Colonic mucosa (tissue), 4 donors: ENCODE results near the gene GRXCR1. TPM values are rescaled to one million over a fixed set of nuclear protein-coding genes. Genes with fewer than 3 reads are reported as not detected.

ENCODE experiments used
- DNase-seq: peaks from one replicate; pipeline ENCODE4 v3.0.0-alpha.2; 2020
- H3K27ac ChIP-seq: fragments of 200-600 bp; one replicate; pipeline ENCODE4 v1.8.0; 2021
- H3K27me3 ChIP-seq: fragments of 200-600 bp; one replicate; pipeline ENCODE4 v1.8.0; 2021
- H3K36me3 ChIP-seq: fragments of 200-600 bp; one replicate; pipeline ENCODE4 v1.8.0; 2021
- H3K4me1 ChIP-seq: fragments of 200-600 bp; one replicate; pipeline ENCODE4 v1.8.0; 2021; ENCODE audit warnings: mild to moderate bottlenecking
- H3K4me3 ChIP-seq: fragments of 200-600 bp; one replicate; pipeline ENCODE4 v1.8.0; 2021
- H3K9ac ChIP-seq, 2 donors: one replicate each; pipeline ENCODE4 v1.7.0; 2013; ENCODE audit warnings: control low read depth in 2 of 2, low read depth in 2 of 2, low read length in 2 of 2
- H3K9me3 ChIP-seq: fragments of 200-600 bp; one replicate; pipeline ENCODE4 v1.8.0; 2021
- intact Hi-C: fragments of 100-400 bp; cut with DNase I; formaldehyde crosslinking; loops from one replicate; pipeline ENCODE4 v1.14.1; 2022
- total RNA-seq, 2 donors: library from RNA; stranded (reverse); fragmentation: NEBNext Ultra II Directional in 1 of 2; extraction: Animal tissue kit (Norgen Biotek cat#: 25700) in 1 of 2; gene quantifications; one replicate each; pipeline ENCODE4 v1.2.1, GENCODE V29; 2021
- TF ChIP-seq, protein P1 (sequence below): fragments of 200-600 bp; IDR thresholded peaks from one replicate; pipeline ENCODE4 v1.8.0; 2022; ENCODE audit warnings: antibody characterized with exemption, mild to moderate bottlenecking
- donor health status: healthy.
- donor health status: DM: no; HTN: no; CAD: no.
- donor health status: DM: no; HTN: no; CAD: no.

Gene GRXCR1
- total RNA-seq, 2 donors from 2014 or later: not detected

DNA sequence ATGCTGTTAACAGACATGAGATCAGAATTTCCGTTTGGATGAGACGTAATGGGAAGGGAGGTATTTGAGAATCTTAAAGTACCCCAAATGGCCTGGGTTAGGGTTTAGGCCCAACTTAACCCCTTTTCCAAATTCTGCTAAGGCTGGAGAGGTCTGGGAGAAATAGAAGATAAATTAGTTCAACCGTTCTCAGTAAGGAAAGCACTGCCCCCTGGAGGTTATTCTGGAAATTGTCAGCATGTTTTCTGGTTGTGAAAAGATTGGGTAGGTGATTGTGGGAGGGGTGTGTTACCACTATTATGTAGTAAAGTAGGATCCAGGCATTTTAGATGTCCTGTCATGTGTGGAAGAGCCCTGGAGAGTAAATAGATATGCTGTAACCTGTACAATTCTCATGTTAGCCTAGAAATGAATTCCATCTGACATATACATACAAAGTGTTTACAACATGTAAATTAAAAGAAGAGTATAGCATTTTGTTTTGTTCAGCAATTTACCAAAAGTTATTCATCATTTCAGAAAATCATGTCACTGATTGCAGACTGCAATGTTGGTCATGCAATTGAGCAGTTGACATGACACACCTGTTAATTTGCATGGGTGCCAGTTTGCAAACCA is 26.8 kb upstream of the GRXCR1 start:
- Histone ChIP-seq H3K9ac (no peak overlapping the region), H3K27me3 (no peaks in the 10 kb centered on the region), H3K4me3 (no peak overlapping the region), H3K9me3 (no peaks in the 10 kb centered on the region), H3K4me1 (no peaks in the 10 kb centered on the region), H3K36me3 (no peaks in the 10 kb centered on the region), H3K27ac (no peak overlapping the region)
- intact Hi-C loops: loop anchor here (2.0 to 10.0 kb wide), 2 partner anchors 295 to 581 kb away; no protein-coding TSS in a partner anchor
- DNase-seq: peak; percentile 56
- TF ChIP-seq, protein P1, sequence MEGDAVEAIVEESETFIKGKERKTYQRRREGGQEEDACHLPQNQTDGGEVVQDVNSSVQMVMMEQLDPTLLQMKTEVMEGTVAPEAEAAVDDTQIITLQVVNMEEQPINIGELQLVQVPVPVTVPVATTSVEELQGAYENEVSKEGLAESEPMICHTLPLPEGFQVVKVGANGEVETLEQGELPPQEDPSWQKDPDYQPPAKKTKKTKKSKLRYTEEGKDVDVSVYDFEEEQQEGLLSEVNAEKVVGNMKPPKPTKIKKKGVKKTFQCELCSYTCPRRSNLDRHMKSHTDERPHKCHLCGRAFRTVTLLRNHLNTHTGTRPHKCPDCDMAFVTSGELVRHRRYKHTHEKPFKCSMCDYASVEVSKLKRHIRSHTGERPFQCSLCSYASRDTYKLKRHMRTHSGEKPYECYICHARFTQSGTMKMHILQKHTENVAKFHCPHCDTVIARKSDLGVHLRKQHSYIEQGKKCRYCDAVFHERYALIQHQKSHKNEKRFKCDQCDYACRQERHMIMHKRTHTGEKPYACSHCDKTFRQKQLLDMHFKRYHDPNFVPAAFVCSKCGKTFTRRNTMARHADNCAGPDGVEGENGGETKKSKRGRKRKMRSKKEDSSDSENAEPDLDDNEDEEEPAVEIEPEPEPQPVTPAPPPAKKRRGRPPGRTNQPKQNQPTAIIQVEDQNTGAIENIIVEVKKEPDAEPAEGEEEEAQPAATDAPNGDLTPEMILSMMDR: peak; percentile 69

DNA sequence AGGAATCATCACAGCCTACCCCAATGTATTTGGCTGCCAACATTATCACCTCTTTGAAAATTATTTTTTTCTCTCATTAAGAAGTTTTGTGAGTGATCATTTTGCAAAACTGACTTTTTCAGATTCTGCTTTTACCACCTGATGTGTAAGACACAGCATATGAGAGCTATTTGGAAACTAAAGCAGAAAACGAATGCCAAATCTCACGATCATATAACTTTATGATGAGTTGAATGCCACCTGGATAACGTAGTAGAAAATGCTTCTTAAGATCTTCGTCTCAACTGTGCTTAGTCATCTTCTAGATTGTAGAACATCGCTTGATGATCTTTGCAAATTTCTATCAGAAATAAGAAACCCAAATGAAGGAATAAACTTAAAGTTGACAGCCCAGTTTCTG is 21.3 kb upstream of the GRXCR1 start:
- no peak overlapping the region for H3K4me3 ChIP-seq
- no peaks in the 10 kb centered on the region for H3K9me3 ChIP-seq
- no peak for DNase-seq
- H3K27ac ChIP-seq: no peak overlapping the region
- no peaks in the 10 kb centered on the region for H3K36me3 ChIP-seq
- H3K4me1 ChIP-seq: no peaks in the 10 kb centered on the region
- TF ChIP-seq, protein P1: no peak
- H3K27me3 ChIP-seq: no peaks in the 10 kb centered on the region
- no peak overlapping the region for H3K9ac ChIP-seq
- intact Hi-C loops: no loop called here

DNA sequence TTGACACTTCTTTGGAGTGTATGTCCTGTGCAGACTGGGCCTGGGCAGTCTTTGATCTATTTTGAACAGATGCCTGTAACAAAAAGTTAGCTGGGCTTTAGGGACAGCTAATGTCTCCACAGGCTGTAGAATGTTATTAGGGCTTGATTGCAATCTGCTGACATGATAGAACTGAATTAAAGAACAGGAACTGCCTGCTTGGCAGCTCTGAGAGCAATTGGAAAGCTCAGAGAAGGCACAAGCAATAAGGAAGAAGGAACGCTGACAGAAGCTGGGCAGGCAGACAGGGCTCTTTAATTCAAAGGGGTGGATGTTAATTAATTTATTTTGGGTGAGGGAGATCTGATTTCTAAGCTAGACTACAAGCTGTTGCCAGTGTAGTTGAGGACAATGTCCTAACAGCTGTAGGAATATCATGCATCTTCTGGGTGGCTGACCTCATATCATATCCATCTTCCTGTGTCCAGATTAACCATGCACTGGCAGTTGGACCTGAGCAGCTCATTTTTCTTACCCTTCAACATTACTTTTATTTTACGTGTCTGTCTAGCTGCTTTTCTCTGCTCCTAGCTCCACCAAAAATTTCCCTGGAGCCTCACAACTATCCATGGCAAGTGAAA is 20.7 kb upstream of the GRXCR1 start:
- DNase-seq: no peak
- Histone ChIP-seq H3K9ac (no peak overlapping the region), H3K4me1 (no peaks in the 10 kb centered on the region), H3K9me3 (no peaks in the 10 kb centered on the region), H3K27ac (no peak overlapping the region), H3K27me3 (no peaks in the 10 kb centered on the region), H3K36me3 (no peaks in the 10 kb centered on the region), H3K4me3 (no peak overlapping the region)
- TF ChIP-seq, protein P1: no peak
- intact Hi-C loops: no loop called here

DNA sequence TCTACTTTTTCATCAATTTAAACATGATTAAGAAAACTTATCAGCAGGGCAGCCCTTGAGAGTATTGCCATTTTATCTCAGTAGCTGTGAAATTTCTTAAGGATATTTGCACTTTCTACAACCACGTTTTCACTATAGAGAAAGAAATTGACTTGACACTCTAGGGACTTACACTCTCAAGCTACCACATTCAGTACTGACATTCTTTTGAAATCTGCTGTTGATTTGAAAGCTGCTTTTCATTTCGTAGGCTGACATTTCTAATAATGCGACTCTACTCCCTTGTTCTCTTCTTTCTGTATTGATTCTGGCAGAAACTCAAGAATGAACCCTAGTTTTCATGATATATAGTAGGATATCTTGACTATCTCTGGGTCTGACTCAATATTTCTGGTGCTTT is 13.7 kb upstream of the GRXCR1 start:
- Histone ChIP-seq H3K4me1 (no peaks in the 10 kb centered on the region), H3K9me3 (no peaks in the 10 kb centered on the region), H3K36me3 (no peaks in the 10 kb centered on the region), H3K27ac (no peak overlapping the region), H3K4me3 (no peak overlapping the region), H3K27me3 (no peaks in the 10 kb centered on the region), H3K9ac (no peak overlapping the region)
- DNase-seq: no peak
- intact Hi-C loops: no loop called here
- TF ChIP-seq, protein P1: no peak

DNA sequence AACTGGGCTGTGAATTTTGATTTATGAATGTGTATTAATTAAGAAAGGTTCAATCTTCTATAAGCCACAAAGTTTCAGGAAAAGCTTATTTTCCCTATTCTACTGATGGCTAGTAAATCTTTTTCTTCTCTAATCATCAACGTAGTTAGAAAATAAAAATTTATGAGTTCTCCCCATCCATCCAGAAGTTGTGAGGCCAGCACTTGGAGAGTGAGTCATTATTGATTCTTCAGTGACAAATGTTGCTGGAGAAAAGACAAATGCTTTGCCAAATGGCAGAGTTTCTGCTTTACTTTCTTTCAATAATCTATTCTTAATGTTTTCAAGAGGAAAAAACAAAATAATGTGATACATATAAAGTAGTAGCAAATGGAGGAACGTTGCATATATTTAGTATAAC is 11.3 kb upstream of the GRXCR1 start:
- no peak for DNase-seq
- Histone ChIP-seq H3K4me1 (no peaks in the 10 kb centered on the region), H3K36me3 (no peaks in the 10 kb centered on the region), H3K9ac (no peak overlapping the region), H3K27ac (no peak overlapping the region), H3K9me3 (no peaks in the 10 kb centered on the region), H3K4me3 (no peak overlapping the region), H3K27me3 (no peaks in the 10 kb centered on the region)
- intact Hi-C loops: no loop called here
- TF ChIP-seq, protein P1: no peak
